ENCODE results near the gene MFSD2A.
"Not testable (repeated sequence)": the region's sequence is repeated elsewhere in the genome, so short reads cannot be mapped to it uniquely, and the experiment has no call there.

Gene MFSD2A

GRCh38 chr1:40007481-40008034 lies 52.6 kb downstream of the MFSD2A start:
- DNase-seq: not testable (repeated sequence)

- DNase-seq: no peak
Observed at GRCh38 chr1:40011198-40011597, 56.3 kb downstream of the MFSD2A start.

- DNase-seq: no peak
Observed at GRCh38 chr1:40014253-40014706, 59.3 kb downstream of the MFSD2A start.

GRCh38 chr1:40014812-40015594 lies 60.1 kb downstream of the MFSD2A start:
- DNase-seq: peak; percentile 96

- no peak for DNase-seq
Observed at GRCh38 chr1:40017951-40018575, 63.1 kb downstream of the MFSD2A start.
